ENCODE data around the gene HUNK. TPM values are rescaled to one million over a fixed set of nuclear protein-coding genes. Genes with fewer than 3 reads are reported as not detected.

Gene HUNK
- total and polyA plus RNA-seq, 12 donors, result 0.13 to 1.4 (median 0.54) TPM

- no peak for DNase-seq
- H3K4me3 ChIP-seq, result no peak overlapping the region
- 81 to 100% (median 94%) methylated on average over 1 of the region's 1 CpG for whole genome bisulfite sequencing, 4 donors
- TF ChIP-seq POLR2A (IDR thresholded peaks at IDR 0.05), result no peak
- TF ChIP-seq CTCF (IDR thresholded peaks at IDR 0.05), result no peak
- no peaks in the 10 kb centered on the region for H3K36me3 ChIP-seq (replicated peaks in 1 of 2)
- H3K27ac ChIP-seq, result no peak overlapping the region
- H3K27me3 ChIP-seq, result no peaks in the 10 kb centered on the region
- intact Hi-C loops (cut with DNase I), result no loop called here
- H3K9me3 ChIP-seq (replicated peaks in 1 of 3), result peaks cover 0 to 5% (median 0%) of the 10 kb centered on the region in 3 donors
- H3K4me1 ChIP-seq (replicated peaks in 1 of 2), result no peaks in the 10 kb centered on the region
Measured at GRCh38 chr21:31846690-31847089, 26.1 kb upstream of the HUNK start.

- H3K9me3 ChIP-seq (replicated peaks in 1 of 3), result peaks cover 0 to 5% (median 0%) of the 10 kb centered on the region in 3 donors
- H3K36me3 ChIP-seq (replicated peaks in 1 of 2), result no peaks in the 10 kb centered on the region
- intact Hi-C loops (cut with DNase I), result no loop called here
- H3K27me3 ChIP-seq, result no peaks in the 10 kb centered on the region
- H3K4me1 ChIP-seq (replicated peaks in 1 of 2), result no peaks in the 10 kb centered on the region
- H3K27ac ChIP-seq, result no peak overlapping the region
- H3K4me3 ChIP-seq, result no peak overlapping the region
- DNase-seq, result no peak
- no peak for TF ChIP-seq CTCF (IDR thresholded peaks at IDR 0.05)
- TF ChIP-seq POLR2A (IDR thresholded peaks at IDR 0.05), result no peak
- WGBS, 4 donors, result 83 to 92% (median 85%) methylated on average over 3 of the region's 3 CpGs
Measured at GRCh38 chr21:31847761-31848160, 25.1 kb upstream of the HUNK start.

GRCh38 chr21:31848326-31848985, 24.4 kb upstream of the HUNK start:
- intact Hi-C loops (cut with DNase I), result no loop called here
- no peak for TF ChIP-seq CTCF (IDR thresholded peaks at IDR 0.05)
- TF ChIP-seq POLR2A (IDR thresholded peaks at IDR 0.05), result no peak

GRCh38 chr21:31850886-31851285, 21.9 kb upstream of the HUNK start:
- no peaks in the 10 kb centered on the region for H3K36me3 ChIP-seq (replicated peaks in 1 of 2)
- 79 to 87% (median 84%) methylated on average over 7 of the region's 7 CpGs for WGBS, 4 donors
- intact Hi-C loops (cut with DNase I), result no loop called here
- H3K27me3 ChIP-seq, result no peaks in the 10 kb centered on the region
- H3K9me3 ChIP-seq (replicated peaks in 1 of 3), result no peaks in the 10 kb centered on the region
- TF ChIP-seq POLR2A (IDR thresholded peaks at IDR 0.05) (no peak), CTCF (IDR thresholded peaks at IDR 0.05) (no peak)
- H3K27ac ChIP-seq, result no peak overlapping the region
- no peak overlapping the region for H3K4me3 ChIP-seq
- DNase-seq, result no peak
- H3K4me1 ChIP-seq (replicated peaks in 1 of 2), result no peaks in the 10 kb centered on the region

More at GRCh38 chr21:31848326-31848985, 24.4 kb upstream of the HUNK start:
- Histone ChIP-seq H3K4me1 (replicated peaks in 1 of 2) (no peaks in the 10 kb centered on the region), H3K4me3 (no peak overlapping the region), H3K27ac (no peak overlapping the region), H3K9me3 (replicated peaks in 1 of 3) (peaks cover 0 to 5% (median 0%) of the 10 kb centered on the region in 3 donors), H3K27me3 (no peaks in the 10 kb centered on the region), H3K36me3 (replicated peaks in 1 of 2) (no peaks in the 10 kb centered on the region)
- no peak for DNase-seq
- 83 to 91% (median 89%) methylated on average over 4 of the region's 4 CpGs for WGBS, 4 donors

Data from adrenal gland (tissue), 12 donors.